Right forelimb (tissue), 1 donor: ENCODE results near the gene ANKS1B.
"Not testable (repeated sequence)": the region's sequence is repeated elsewhere in the genome, so short reads cannot be mapped to it uniquely, and the experiment has no call there.

Experiments used
- DNase-seq: peaks from one replicate; pipeline ENCODE4 v3.0.0-alpha.2; 2018

Gene ANKS1B

DNA sequence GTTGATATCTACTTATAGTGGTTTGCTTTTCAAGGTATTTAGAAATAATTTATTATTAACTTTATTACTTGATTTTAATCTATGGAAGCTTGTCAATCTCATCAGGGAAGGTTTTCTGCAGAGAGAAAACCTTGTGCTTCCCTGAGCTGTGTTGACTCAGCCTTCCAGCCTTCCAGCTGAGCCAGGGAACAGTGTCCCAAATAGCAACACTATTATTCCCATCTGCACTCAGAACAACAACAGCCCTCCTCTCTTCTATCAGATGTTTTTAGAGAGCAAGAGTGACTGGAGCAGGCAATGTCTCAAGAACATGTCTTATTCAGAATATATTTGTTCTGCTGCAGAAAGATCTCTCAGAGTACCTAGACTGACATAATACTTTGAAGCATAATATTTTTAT, 727.1 kb downstream of the ANKS1B start:
- no peak for DNase-seq

DNA sequence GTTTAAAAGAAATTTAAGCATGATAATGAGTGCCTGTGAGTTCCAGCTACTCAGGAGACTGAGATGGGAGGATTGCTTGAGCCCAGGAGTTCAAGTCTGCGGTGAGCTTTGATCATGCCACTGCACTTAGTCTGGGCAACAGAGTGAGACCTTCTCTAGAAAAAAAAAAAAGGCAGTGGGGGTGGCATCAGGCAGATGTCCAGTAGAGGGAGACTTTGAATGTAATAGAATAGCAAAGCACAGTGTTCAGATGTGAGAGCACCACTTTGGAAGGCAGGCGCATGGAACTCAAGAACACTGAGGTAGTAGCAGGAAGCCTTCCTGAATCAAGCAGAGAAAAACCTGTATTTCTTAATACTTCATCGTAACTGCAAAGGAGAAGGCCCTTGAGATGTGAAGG, 731.7 kb downstream of the ANKS1B start:
- no peak for DNase-seq

DNA sequence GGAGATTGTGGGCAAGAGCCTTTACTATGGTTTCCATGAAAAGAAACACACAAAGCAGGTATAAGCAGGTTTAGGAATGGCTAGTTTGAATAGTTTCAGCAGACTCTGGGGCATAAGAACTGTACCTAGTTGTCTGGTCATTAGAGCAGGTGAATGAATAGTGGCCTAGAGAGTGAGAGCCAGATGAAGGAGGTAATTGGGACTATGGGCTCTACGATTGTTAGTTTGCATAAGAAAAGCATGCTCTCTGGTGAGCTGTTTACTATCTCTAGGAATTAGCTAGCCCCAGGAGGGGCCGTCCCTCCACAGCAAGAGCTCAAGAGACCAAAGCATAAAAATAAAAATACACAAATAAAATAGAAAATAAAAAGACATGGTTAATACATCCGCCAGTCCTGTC, 734.6 kb downstream of the ANKS1B start:
- DNase-seq, result no peak

DNA sequence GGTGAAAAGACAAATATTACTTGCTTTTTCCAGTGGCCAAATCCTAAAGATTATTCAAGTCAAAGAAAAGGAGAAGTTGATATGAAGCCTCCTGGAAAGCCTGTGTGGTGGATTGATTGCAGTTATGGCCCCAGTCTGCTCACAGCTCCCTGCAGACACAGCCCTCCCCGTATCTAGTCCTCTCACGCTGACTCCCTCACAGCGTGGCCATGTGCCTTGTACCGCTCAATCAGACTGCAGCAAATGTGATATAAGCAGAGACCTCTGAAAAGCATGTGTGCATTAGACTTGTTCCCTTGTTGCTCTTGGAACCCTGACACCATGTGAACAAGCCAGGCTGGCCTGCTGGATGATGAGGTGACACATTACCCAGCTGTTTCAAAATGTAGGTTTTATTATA, 735.2 kb downstream of the ANKS1B start:
- no peak for DNase-seq

DNA sequence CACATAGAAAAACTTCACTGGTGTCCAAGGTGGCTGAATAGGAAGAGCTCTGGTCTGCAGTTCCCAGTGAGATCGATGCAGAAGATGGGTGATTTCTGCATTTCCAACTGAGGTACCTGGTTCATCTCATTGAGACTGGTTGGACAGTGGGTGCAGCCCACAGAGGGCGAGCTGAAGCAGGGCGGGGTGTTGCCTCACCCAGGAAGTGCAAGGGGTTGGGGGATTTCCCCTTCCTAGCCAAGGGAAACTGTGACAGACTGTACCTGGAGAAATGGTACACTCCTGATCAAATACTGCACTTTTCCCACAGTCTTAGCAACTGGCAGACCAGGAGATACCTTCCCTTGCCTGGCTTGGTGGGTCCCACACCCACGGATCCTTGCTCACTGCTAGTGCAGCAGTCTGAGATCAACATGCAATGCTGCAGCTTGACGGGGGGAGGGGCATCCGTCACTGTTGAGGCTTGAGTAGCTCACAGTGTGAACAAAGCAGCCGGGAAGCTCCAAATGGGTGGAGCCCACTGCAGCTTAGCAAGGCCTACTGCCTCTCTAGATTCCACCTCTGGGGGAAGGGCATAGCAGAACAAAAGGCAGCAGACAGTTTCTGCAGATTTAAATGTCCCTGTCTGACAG, 746.7 kb downstream of the ANKS1B start:
- not testable (repeated sequence) for DNase-seq

DNA sequence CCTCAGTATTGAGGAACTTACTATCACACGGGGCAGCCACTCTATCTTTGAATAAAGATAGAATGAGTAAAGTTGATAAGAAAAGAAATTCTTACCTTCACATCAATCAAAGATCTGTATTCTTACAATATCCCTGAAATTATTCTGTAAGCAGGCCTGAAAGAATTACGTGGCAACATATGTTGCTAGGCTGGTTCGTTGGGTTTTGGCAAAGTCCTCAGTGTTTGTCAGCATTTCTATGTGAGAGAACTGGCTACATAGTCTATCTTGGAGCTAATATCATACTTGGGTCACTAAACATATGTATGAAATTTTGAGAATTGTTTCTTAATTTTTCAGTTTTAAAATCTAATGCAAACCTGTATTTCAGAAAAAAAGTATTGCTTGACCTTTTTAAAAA, 749.4 kb downstream of the ANKS1B start:
- no peak for DNase-seq

DNA sequence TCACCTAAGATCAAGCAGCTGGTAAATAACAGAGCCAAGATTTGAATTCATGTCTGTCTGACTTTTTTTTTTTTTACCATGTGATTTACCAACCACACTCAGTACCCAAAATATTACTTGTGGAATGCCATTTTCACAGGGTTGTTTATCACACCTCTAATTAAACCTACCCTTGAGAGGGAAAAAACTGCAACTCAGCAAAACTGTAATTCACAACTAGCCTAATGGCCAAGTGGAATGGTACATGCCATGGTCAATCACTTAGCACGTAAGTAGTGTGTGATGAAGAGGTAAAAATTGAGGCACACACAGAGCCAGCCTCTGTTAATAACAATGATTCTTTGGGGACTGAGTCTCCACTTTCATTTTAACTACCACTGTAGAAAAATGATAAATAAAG, 750.0 kb downstream of the ANKS1B start:
- no peak for DNase-seq

DNA sequence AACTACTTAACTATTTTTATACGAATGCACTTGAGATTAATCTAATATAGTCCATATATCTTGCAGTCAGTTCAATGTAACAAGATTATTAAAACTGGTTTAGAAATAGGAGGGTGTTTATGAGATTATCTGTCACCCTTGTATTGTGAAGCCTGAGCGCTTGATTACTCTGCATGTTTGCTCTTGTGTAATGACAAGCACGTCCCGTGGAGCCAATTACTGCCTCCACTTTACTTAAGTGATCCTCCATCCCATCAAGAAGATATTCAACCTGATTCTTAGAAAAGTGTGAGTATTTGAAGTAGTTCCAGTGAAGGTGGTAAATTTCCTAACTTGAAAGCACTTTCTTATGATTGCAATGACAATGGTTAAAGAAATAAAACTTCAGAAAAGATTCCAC, 752.4 kb downstream of the ANKS1B start:
- no peak for DNase-seq

DNA sequence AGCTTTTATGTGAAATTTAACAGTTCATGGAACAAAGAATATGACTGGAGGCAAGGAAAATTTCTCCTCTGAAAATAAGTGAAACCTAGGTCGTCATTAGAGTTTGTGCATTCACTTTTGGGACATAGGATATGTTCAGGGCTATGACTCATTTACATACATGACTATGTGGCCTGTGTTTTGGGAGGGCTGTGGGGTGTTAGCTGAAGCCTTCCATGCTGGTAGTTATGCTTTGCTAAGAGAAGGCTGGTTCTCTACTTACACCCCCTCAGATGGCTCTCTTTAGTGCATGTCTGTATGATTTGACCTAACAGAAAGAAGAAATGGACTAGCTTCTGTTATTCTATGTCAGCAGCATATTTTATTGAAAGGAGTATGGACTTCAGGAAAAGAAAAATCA, 753.7 kb downstream of the ANKS1B start:
- no peak for DNase-seq

DNA sequence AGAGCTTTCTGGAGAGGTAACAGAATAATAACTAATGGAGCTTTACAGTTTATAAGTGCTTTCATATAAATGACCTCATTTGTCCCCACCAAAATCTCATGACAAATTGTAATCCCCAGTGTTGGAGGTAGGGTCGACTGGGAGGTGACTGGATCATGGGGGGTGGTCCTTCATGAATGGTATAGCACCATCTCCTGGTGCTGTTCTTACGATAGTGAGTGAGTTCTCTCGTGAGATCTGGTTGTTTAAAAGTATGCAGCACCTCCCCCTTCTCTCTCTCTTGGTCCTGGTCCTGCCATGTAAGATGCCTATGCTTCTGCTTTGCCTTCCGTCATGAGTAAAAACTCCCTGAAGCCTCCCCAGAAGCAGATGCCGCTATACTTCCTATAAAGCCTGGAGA, 760.5 kb downstream of the ANKS1B start:
- no peak for DNase-seq

DNA sequence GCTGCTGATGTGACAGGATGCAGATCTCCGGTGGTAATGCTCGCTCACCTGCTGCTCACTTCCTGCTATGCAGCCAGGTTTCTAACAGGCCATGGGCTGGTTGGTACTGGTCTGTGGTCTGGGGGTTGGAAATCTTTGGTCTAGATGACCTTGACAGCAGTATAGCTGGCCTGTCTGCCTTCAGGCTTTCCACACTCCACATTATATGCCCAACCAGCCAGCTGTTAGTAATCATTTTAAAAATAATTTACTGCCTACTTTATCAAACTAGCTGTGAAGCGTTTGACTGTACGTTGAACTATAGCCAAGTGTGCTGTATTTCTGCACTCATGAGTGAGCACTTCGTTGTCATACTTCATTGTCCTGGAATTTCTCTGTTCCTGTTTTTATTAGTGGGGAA, 761.2 kb downstream of the ANKS1B start:
- DNase-seq, result no peak

DNA sequence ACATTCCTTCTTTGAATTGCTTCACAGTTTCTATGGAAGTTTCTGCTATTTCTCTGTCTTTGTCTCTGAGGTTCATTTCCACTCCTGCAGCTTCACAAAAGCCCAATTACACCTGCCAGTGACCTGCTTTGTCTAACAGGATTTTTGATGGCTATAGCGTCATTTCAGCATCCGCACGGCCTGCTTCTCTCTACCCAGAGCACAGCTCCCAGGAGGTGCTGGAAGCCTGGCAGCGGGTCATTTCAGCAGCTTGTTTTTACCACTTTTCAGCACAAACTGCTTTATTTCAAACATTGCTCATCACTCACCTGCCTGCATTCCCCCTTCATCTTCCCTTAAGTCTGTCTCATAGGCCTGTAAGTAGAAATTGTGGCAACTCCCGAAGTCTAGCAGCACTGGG, 771.7 kb downstream of the ANKS1B start:
- no peak for DNase-seq

DNA sequence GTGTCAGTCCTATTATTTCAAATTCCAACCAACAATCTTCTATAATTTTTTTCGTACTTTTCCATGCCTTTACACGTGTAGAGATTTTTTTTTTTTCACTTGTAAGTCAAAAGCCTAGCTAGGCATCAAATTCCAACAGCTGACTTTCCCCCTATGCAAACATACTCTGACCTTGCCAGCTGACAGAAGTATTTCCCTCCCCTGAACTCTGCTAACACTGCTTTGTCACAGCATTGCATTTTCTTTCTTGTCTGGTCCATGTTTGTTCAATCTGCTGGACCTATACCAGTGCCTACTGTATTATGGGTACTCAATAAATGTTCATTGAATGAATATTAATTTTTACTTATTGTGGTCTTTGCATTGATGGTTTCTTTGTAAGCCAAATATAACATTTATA, 772.5 kb downstream of the ANKS1B start:
- no peak for DNase-seq

DNA sequence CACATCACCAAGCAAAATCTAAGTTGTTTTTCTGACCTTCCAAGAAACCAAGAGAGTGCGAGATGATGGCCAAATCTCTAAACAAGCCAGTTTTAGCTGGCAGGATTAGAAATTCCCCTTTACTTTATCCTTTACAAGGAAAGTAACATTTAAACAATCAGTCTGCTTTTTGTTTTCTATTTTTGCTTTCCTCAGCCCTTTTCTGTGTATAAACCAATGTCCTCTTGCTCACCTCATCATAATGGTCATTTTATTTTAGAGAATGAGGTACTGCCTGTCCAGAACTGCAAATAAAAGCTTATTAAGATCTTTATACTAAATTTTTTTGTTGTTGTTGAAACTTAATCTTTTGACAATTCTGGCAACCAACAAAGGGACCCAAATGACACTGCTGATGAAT, 779.6 kb downstream of the ANKS1B start:
- no peak for DNase-seq

DNA sequence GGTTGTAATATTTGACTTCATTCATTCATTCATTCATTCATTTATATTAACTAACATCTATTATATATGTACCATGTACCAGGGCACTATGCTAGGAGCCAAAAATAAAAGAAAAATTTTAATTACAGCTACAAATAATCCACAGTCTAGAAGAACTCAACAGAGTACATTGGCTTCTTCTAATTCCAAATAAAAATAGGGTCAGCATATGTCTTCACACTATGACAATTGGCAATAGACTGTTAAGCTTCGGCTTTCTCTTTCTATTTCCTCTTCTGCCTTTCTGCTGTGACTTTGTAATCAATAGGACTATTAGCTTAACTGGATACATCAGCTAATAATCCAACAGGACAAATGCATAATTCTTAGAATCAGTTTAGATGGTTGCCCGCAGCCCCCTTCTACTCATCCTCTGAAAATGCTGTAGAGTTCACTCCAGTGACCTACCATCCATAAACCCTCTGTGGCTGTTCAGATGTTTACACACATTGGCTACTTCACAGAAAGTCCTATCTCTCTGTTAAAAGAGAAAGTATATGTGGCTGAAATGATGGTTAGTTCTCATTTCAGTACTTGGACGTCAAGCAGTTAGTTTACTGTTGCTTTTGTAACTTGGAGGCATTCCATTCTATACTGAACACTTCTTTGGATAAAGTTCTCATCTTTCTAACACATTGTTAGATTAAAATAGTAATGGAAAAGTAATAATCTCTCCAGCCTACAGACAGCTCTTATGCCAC, 782.7 kb downstream of the ANKS1B start:
- no peak for DNase-seq

DNA sequence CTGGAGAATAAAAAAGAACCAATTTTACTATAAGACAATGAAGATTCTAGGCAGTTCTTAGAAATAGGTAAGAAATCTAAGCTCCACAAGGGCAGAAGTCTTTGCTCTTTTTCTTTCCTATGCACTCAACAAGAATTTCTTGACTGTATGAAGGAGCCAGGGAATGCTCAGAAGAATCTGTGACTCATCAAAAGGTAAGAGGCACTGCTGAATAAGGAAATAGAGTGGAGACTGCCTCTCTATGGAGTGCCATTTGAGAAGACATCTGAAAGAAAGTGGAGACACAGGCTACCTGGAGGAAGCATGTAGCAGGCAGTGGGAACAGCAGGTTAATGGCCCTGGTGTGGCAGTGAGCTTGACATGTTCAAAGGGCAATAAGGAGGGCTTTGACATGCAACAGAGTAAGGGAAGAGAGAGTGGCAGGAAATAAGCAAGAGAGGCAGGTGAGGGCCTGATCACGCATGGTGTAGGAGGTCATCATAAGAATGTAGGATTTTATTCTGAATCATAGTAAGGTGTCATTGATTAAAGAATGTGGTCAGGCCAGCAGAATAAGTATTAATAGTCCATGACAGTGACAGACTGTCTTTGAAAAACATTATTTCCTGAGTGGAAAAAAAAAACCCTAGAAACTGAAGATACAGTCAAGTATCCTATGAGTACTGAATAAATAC, 783.9 kb downstream of the ANKS1B start:
- no peak for DNase-seq

DNA sequence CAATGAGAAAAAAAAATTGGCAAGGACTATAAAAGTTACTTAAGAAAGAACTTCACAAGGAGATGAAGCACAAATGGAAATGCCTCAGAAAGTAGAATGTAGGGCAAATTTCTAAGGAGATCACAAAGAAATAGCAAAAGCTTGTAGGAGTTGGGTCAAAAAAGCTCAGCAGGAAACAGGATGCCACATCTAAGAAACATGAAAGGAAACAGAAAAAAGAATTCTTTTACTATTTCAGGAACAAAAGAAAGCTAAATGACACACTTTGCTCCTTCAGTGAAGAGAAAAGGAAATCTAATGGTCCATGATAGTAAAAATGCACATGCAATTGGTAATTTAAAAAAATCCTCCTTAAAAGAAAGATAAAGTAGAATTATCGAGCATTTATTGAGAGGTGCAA, 789.3 kb downstream of the ANKS1B start:
- no peak for DNase-seq

DNA sequence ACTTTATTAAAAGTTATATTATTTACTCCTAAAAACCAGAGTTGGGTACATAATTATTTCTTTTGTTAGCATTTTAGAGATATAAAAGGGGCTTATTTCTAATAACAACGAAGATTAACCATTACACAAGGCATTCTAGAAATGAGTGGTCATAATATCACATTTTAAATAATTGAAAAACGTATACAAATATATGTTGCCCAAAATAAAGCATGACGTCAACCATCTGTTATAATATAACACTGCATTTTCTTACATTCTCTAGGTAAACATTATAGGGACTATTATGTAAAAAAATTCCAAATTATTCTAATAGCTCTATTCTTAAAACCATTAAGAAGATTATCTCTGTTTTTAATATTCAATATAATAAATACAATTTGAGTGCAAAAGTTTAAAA, 792.2 kb downstream of the ANKS1B start:
- no peak for DNase-seq

DNA sequence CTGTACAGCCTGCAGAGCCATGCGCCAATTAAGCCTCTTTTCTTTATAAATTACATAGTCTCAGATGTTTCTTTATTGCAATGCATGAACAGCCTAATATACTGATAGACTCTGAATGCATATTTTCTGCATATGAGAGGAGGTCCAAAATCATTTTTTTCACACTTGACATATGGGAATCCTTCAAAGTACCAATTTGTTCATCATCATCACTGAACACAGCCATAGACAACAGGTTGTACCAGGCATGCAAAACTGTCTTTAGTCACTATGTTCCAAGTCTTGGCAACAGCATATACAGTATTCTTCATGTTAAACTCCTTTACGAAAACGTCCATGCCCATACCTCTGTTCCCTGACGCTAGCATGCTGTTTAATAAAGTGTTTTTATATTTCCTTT, 807.9 kb downstream of the ANKS1B start:
- no peak for DNase-seq

DNA sequence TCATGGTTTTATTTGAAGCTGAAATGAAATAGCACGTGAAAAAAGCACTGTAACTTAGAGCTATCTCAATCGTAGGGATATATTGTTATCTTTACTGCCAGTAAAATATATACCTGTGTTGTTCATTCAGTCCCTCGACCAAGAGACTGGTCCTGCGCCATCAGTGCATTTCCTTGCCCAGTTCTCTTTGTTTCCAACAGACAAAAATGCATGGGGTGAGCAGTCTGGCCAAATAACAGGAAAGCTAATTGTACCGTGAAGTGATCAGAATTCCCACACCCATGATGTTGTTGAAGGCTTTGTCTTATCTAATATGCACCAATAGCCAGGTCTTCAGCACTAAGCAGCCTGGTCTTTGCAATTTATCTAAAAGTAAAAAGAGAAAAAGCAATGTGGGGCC, 814.3 kb downstream of the ANKS1B start:
- no peak for DNase-seq

DNA sequence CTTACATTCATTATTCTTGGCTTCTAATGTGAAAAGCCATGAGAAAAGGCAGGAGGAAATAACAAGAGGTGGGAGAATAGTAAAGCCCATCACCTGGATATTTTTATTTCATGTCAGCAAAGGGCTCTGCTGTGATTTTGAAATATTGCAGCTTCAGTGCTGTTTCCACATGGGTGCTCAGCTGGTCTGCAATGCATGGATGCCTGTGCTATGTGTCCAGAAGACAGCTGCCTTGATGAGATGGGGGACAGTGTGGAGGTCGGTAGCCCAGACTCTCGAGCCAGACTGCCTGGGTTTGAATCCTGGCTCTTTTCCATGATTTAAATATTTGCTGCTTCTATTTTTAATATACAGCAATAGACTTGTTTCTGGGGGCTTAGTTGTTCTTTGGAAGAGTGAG, 814.7 kb downstream of the ANKS1B start:
- DNase-seq, result no peak

DNA sequence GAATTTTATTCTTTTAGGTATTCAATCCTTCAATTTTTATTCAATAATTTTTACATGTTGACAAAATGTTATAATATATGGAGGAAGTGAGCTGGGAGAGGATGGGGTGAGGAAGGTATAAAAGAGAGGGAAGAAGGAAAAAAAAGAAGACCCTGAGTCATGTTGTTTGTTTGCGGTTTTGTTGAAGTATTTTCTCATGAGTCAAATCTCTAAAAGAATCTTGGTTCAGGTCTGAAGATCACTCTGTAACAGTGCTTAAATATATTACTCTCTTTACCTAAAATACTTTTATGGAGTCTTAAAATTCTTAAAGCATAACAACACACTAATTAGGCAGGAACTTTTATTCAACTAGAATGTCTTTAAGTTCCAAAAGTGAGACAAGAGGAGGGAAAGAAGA, 826.8 kb downstream of the ANKS1B start:
- DNase-seq, result no peak

DNA sequence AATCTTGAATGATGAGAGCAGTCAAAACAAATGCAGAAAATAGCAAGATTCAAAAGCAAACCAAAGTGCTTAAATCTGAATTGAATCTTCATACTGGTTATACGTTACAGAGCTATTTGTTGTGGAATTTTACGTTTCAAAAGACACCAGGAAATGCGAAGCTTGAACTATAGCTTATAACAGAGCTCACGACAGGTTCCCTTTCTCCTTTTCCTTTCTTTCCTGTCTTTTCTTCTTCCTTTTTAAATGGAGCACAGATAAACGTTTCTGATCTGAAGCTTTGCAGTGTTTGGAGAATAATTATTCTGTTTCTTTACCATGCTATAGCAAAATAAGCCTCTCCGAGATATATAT, 829.8 kb downstream of the ANKS1B start:
- no peak for DNase-seq

DNA sequence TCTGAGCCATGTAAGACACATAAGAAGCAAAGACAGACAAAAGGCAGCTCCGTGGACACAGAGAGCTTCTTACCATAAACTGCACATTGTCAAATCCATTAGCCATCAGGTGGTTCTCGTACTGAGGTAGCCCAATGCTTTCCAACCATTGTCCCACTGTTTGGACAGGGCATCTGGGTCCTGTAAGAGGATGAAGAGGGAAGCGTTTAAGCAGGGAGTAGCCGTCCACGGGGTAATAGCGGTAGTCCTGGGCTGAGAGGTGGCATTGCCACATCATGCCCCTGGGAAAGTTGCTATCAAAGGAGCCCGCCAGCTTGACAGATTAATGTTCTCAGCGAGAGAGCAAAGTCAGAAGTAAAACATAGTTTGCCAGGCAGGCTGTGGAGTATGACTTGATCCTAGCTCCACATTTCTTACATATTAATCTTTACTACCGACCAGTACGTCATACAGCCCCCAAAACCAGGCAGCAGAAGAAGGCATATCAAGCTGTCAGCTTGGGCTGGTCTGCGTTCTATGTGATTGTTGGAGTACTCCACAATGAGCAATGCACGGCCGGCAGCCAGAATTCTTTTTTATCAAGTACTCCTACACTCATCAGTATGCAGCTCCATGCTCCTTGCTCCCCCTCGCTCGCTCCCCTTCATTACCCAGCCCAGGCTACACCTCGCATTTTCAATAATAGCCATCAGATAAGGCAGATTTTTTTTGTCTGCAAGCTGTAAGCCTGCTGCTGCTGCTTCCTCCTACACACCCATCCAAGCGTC, 830.3 kb downstream of the ANKS1B start:
- DNase-seq, result no peak
